ENCODE results near the gene DTNBP1. TPM values are rescaled to one million over a fixed set of nuclear protein-coding genes. Genes with fewer than 3 reads are reported as not detected.

The DTNBP1 gene
- total and polyA plus RNA-seq, 2 of the 8 experiments (the other 6 are each of a cell fraction or from before 2014, with no cell fraction given), result 13.5 to 22.1 TPM

GRCh38 chr6:15522856-15523529 lies 139.8 kb downstream of the DTNBP1 start (continued):
- TF ChIP-seq E2F6 (IDR thresholded peaks at IDR 0.05), result peak; percentile 74; the same call in 1 of the 2 replicates
